Measurements from ENCODE around the gene PACRG.

The PACRG gene

DNA sequence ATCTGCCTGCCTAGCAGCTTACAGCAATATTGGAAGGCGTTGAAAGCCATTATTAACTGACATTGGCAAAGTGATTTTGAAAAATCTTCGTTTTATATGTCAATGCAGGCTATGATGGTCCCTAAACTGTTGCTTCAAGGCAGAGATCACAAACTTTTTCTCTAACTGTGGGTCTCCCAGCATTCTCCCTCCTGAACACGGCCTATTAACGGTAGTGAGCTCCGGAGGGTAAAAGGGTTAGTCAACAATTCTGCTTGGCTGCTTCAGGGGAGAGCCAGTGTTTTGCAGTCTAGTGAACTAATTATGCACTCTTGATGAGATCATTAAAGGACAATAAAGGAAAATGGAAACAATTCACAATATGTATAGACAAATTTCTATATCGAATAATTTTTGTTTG, 424.9 kb downstream of the PACRG start:
- DNase-seq: no peak

DNA sequence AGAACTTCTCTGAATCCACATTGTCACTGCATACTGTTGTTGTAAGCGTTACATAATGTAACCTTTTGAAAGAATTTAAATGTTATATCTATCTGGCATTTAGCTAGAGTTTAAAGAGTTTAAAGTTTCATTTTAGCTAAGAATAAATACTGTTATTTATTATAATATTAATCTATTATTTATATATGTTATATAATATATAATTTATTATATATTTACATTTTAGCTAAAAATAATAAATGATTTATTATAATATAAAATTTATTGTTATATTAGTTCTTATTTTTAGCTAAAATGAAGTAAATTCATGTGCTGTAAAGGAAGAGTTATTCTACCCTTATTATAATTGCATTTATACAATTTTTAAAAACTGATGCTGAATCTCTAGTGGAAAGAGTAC, 431.3 kb downstream of the PACRG start:
- DNase-seq: no peak

DNA sequence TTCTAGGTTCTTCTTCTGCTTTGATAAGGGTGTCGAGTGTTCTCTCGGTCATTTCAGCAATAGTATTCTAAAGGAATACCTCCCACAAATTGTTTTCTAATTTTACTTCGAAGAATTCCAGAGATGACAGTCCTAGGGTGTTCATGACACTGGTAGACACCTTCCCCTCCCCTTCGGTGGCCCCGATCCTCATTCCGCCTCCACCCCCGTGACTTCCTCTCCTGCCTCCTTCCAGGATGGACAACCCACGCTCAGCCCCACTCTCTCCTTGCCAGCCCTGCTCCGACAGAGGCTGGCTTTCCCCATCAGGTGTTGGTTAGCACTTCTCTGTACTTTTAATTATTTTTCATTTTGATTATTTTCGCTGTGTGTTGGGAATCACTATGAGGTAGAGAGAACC, 431.9 kb downstream of the PACRG start:
- no peak for DNase-seq

DNA sequence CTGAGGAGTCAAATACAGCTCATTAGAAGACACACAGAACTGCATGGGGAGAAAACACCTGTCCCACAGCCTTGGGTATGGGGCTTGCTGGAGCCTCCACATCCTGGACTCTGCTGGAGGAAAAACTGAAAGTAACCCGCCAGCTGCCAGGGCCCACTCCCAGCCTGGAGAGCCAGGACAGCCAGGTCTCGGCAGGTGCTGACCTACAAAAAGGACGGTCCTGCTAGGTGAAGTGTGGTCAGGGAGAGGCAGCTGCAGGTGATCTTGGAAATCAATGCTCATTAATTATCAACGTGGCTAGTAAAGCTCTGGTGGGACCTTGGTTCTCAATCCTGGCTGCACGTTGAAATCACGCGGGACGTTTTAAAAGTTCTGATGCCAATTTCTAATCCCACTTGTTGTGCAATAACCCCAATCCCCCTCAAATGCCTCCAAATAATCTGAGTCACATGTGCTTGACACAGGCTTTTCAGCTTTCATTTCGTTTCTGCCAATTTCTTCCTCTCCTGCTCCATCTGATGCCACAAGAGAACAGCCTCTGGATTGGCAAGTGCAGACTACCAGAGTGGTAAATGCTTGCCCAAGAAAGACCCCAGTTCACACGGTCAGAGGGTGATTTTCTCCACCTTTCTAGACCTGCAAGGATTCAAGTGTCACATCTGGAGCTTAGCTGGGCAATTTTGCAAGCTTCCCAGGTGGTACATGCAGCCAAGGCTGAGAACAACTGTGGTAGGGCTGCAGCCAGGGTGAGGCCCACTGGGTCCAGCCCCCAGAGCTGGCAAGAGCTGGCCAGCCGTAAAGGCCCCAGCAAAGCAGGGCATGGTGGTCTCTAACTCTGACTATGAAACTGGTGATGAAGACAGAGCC, 434.5 kb downstream of the PACRG start:
- DNase-seq: no peak

DNA sequence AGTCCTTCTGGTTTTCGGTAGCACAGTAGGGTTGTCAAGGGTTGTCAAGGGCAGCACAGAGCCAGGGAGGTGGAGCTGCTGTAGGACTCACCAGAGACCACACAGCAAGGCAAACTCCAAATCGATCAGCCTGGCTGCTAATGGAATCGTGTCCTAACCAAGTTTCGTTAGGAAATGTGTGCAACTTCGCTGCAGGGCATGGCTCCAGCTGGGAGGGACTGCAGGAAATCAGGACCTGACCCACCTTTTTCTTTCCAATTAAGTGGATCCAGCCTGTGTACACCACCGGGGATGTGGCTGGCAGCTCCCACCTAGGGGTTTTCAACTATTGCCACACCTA, 435.1 kb downstream of the PACRG start:
- DNase-seq: no peak

DNA sequence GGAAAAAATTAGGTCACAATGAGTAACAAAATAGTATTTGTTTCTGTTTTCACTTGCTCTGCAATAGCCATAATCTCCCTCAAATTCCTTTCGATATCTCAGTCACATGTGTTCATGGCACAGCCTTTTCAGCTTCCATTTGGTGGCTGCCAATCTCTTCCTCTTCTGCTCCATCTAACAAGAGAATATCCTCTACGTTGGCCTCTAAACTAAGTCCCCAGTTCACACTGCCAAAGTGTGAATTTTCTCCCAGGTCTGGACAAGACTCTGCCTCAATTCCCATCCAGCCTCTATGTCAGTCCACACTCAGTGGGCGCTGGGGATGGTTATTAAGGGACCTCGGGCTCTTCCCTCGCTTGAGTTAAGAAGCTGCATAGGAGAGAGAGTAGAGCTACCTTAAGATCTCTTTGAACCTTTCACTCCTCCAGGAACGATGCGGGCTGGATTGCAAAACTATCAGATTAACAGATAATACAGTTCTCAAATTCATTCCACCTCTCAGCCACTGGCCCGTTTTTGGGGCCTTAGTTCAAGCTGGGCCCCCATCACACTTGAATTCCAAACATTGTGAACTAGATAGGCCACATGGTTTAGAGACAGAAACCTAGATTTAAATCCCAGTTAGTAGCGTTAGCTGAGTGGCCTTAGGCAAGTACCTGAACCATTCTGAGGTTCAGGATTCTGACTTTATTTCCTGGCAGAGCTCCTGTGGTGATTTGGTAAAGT, 436.6 kb downstream of the PACRG start:
- DNase-seq: no peak

DNA sequence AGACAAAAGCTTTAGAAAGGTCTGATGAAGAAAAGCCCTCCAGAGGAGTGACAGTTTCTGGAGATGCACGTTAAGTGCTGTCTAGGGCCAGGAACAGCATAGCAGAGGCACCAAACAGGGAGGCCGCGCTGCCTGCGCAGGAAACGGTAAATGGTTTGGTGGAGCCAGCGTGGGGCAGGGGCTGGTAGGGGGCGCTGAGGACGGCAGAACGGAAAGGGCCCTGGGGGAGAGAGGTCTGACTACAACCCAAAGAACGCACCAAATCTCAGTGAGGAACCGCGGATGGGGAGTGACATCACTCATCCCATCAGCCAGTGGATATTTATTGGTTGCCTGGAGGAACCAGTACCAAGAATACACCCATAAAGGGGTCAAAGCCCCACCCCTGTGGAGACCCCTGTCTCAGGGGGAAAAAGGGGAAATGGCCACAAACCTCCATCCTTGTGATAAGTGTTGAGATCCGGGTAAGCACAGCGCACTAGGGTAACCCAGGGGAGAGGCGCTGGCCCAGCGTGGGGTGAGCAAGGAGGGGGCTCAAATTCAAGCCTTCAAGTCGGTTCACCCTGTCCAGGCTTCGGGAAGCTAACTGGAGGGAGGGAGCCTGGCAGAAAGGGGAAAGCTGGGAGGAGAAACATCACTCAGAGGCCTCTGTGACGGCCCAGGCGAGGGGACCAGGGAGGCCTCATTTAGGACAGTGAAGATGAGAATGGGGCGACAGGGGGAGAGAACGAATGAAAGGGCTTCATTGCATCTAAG, 437.6 kb downstream of the PACRG start:
- DNase-seq: no peak

DNA sequence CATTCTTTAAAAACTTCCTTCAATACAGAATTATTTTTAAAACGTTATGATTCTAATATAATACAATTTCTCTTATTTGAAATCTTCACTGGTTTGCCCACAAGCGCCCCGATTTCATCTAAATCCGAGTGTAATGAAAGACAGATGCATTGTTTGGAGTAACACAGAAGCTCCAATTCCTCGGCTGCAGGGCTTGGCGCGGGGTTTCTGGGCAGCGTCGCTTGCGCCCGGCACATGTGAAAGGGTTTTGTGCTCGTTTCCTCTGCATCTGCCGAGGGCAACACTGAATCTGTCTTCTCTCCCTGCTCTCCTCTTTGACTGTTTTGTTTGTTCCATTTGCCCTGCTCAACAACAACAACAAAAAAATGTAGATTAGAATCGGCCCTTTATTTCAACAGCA, 438.1 kb downstream of the PACRG start:
- no peak for DNase-seq

DNA sequence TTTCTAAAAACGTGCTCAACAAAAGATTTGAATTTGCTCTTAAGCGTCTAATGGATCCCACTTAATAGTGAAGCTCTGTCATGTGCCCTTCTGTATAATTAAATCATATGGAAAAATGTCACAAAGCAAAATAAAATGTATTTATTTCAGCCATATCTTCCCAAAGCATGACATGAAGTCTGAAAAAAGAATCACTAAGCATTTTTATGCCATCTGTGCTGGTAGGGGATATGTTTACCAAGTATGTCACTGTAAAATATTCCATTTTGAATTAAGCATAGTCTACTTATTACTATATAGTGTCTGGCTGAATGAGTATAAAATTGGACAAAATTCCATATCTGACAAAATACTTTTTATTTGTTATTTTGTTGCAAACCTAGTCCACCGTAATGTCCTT, 438.7 kb downstream of the PACRG start:
- no peak for DNase-seq

DNA sequence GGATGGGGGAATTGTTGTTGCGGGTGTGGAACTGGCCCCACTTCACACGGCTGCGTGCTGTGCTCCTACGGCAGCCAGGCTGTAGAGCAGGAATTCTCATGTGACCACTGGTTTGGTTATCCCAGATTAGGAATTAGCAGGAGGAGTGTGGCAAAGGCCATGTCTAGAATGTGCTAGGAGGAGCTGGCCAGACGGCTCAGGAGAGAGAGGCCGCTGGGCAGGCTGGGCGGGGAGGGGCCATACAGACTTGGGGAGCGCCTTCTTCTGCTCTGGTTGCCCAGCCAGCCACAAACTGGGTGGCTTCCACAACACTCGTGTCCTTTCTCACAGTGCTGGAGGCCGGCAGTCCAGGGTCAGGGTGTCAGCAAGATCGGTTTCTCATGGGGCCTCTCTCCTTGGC, 441.7 kb downstream of the PACRG start:
- no peak for DNase-seq

DNA sequence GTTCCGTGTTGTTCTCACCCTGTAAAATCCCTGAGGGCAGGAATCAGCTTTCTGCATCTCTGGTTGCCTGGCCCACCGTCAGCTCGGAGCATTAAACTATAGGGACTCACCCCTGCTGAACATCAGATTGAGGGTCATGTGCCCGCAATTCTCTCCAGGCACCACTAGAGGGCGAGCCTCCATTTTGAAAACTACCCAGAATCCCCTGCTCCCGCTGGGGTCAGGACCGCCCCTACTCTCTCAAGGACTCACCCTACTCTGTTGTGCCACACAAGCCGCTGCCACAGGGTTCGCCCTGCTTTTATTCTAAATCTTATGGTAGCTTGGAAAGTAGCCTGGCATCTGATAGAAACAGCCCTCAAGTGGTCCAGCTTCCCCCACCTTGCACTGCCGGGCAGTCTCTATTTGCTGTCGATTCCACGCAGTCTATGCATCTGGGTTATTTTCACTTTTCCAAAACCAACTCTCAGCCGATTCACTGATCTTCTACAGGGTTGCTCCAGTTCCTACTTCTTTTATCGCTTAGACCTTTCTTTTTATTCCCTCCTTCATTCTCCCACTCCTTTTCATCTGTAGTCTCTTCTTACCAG, 442.6 kb downstream of the PACRG start:
- peak; percentile 55 for DNase-seq

DNA sequence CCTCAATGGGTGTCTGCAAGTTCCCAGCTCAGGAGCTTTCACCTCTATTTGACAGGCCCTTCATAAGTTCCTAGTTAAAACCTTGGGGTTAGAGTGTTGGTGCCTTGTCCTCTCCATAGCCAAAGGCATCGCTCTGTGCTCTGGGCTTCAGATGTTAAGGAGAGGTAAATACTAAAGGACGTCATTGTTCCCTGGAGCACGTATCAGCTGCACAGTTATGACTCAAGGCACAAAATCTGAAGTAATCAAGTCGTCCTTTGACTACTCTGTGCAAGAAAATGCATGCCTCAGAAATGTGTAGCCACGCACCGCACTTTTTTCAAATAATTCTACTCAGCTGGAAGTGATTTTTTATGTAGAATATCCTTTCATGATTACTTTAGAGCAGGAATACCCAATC, 446.0 kb downstream of the PACRG start:
- no peak for DNase-seq

DNA sequence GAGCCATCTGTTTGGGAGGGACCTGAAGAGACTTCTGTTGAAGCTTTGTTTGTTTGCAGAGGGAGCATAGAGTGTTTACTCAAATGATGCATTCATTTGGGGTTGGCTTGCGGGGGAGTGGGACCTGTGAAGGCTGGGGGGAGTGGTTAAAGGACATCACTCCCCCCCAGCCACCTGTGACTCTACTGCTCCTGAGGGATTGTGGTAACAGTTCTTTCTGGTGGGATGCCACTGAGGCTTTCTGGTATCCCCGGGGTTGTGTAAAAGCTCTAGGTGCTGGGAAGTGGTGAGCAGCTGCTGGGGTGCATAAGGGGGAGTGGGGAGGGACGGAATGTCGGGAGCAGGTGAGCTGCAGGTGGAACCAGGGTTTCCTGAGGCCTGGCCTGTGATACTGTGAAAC, 447.5 kb downstream of the PACRG start:
- no peak for DNase-seq

DNA sequence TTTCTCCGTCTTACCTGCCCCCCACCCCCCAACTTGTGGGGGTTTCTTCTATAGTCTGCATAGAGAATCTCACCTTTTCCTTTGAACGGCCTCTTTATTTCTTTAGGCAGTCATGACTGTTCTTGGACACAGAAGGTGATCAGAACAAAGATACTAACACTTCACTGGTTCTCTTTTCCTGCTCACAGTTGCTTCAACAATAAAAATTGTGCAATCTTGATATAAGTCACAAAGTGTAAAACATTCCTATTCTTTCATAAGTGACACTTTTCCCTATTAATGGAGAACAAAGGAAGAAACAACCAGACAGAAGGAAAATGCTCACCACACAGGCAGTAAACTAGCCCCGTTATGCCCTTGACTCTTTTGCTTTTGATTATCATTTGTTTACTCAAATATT, 448.3 kb downstream of the PACRG start:
- no peak for DNase-seq

DNA sequence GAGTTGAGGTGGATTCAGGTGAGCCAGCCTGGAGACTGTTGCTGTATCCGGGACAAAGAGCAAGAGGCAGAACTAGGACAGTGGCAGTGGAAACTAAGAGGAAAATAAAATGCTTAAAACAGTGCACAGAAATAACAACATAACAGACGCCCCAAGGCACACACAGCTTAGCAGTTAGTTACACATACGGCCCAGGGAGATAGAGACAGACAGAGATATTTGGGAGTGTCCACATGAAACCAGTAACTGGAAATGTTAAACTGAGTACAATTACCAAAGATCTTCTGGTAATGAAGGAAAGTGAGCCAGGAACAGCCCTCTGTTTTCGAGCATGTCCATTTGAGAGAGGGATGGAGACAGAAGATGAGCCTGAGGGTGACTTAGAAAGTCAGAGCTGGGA, 449.2 kb downstream of the PACRG start:
- no peak for DNase-seq

DNA sequence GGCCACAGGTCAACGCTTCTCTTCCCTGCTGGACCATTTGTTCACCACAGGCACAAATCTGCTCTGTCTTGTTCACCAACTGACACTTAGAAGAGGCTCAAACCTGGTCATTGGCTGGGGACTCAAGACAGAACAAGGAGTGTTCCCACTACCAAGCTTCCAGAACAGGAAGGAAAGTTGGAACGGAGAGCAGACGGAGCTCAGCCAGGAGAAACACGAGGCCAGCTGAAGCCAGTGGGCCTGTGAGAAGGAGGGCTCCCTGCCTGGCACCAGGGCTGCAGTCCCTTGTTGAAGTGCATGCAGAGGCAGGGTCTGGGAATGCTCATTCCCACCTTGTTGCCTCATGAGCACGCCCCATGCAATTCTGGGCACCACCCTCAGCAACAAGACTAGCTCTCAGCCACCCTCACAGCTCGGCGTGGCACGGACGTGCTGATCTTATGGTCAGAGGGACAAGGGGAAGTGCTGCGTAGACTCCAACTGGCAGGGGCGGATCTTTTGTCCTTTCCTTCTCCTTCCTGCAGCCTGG, 450.2 kb downstream of the PACRG start:
- no peak for DNase-seq

DNA sequence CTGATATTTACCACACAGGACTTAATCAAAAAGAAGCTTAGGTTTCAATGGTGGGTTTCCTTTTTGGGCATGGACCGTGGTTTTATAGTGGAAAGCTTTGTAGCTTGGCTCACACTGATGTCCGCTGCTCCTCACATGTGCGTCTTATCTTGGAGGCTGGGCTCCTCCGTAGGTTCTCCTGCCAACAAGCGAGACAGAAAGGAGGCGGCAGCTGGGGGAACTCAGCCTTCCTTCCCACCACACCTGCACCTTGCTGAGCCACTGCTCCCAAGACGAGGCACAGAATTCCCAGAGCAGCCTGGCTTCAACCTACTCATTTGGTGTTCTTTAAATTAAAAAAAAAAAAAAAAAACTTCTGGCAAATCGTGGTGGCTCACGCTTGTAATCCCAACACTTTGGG, 451.3 kb downstream of the PACRG start:
- DNase-seq: no peak

DNA sequence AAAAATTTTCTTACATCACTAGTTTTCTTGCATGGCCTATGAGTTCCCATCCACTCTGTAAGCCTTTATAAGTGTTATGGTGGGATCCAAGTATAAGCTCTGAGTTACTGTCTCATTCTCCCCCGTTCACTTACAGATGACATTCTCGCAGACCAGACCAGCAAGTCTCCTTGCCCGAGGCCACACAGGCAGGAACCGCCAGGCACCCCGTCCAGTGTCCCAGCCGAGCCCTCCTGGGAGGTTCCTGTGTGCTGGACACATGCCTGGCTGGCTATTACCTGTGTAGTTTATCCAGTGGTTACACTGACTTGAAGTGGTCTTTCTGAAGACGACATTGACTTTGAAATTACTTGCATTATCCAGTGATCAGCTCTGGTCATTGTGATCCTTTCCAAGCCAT, 451.9 kb downstream of the PACRG start:
- no peak for DNase-seq

DNA sequence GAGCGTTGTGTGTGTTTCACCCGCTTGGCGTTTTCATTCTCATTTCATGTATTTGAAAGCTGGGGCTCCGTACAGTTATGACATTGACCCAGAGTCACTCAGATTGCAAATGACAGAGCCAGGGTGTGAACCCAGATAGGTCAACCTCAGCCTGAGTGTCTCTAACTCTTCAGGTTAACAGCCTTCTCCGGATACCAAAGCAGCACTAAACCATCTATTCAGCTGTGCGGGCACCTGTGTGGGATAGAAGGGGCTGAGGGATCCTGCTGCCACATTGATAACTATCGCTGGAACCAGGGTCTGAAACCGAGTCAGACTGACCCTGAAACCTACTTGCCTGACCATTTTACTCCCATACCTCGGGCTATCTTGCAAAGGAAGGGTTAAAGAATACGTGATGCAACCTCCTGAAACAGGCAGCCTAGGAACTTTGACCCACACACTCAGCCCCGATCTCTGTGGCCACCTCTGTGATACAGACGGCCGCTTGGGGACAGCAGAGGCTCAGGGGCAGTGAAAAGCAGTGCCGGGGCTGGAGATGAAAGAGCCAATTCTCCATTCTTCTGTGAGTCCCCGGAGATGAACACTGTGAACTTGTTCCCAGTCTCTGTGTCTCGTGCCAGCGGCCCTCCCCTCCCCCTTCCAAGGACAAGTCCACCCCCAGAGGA, 453.2 kb downstream of the PACRG start:
- DNase-seq: peak; percentile 61

DNA sequence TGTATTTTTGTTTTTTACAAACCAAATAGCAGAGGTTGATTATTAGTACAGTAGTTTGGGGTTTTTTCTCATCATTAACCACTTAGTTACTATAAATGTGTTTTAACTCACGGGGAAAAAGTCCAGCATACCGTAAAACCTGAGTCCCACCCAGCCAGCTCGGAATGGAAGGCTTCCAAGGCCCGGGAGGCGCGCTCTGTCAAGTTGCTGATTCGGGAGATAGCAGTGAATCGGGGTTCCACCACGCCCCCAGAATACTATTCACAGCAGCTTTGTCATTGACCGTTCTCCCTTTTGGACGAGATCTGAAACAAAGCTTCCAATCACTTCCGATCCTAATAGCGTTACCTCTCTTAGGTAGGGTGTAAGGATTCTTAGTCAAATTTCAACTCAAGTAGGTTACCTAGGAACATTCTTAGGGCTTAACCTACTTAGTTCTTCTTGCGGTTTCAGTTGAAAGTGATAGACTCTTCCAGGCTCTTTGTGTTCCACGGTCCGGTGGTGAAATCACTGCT, 453.9 kb downstream of the PACRG start:
- no peak for DNase-seq

DNA sequence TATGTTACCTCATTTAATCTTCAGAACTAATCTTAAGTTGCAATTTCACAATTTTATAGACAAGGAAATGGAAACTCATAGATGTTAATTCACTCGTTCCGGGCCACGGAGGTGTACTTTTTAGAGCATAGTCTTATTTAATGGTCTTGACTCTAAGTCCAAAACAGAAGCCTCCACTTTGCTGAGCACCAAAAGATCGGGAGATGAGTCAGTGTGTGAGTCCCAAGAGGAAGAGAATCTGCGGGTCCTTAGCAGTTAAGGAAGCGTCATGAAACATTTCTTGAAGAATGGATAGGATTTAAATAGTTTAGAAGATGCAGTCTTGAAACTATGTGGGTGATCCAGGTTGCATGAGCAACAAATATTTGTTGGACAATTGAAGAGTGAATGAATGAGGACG, 454.9 kb downstream of the PACRG start:
- no peak for DNase-seq

DNA sequence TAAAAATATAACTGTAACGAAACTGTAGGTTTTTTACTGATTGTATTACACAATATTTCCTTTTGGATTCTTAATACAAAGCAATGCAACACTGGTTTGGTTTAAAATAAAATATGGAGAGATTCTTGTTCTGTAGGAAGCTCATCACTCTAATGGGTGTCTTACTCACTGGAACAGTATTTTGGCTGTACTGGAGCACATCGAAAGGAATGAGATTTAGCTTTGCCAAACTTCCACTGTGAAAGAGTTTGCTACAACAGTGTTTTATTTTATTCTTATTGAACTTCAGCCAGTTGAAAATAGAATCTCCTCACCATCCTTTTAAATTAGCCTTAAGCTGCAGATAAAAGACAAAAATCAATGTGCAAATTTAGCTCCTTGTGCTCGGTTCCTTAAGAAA, 456.0 kb downstream of the PACRG start:
- no peak for DNase-seq

DNA sequence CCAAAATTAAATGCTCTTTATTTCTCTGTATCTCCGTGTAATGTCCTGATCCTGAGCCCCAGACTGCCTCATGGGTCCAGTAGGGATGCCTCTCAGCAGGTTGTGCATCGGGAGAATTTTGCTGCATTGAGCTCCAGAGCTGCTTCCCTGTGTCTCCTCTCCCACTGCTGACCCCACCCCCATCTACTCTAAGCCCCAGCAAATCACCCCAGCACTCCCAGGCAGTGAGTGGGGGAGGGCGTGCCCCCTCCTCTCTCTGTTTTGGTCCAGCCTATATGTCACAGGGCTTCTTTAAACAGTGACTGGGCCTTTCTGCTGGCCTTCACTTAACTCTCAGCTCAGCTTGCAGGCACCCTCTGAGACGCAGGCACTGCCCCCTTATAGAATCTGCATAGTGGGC, 458.0 kb downstream of the PACRG start:
- DNase-seq: no peak
